ENCODE results near the gene FMNL2.

Gene FMNL2

GRCh38 chr2:152402780-152403759 is 68.1 kb downstream of the FMNL2 start:
- no peak for DNase-seq (ENCODE audit: low read depth in 2 of 2)

GRCh38 chr2:152405206-152406118 is 70.5 kb downstream of the FMNL2 start:
- no peak for DNase-seq (ENCODE audit: low read depth in 2 of 2)

- no peak for DNase-seq (ENCODE audit: low read depth in 2 of 2)
Measured at GRCh38 chr2:152406119-152406835, 71.3 kb downstream of the FMNL2 start.

GRCh38 chr2:152406836-152407161 is 71.8 kb downstream of the FMNL2 start:
- DNase-seq (ENCODE audit: low read depth in 2 of 2) = no peak

- no peak for DNase-seq (ENCODE audit: low read depth in 2 of 2)
Measured at GRCh38 chr2:152407204-152407721, 72.3 kb downstream of the FMNL2 start.

GRCh38 chr2:152407806-152408205 is 72.8 kb downstream of the FMNL2 start:
- no peak for DNase-seq (ENCODE audit: low read depth in 2 of 2)

GRCh38 chr2:152408254-152408653 is 73.3 kb downstream of the FMNL2 start:
- no peak for DNase-seq (ENCODE audit: low read depth in 2 of 2)

GRCh38 chr2:152409386-152410164 is 74.6 kb downstream of the FMNL2 start:
- DNase-seq (ENCODE audit: low read depth in 2 of 2) = no peak

GRCh38 chr2:152410165-152410597 is 75.2 kb downstream of the FMNL2 start:
- DNase-seq (ENCODE audit: low read depth in 2 of 2) = no peak

- no peak for DNase-seq (ENCODE audit: low read depth in 2 of 2)
Measured at GRCh38 chr2:152411154-152411553, 76.2 kb downstream of the FMNL2 start.

- no peak for DNase-seq (ENCODE audit: low read depth in 2 of 2)
Measured at GRCh38 chr2:152413228-152414030, 78.5 kb downstream of the FMNL2 start.

- DNase-seq (ENCODE audit: low read depth in 2 of 2) = peak in 1 of 2 donors; percentile 27
Measured at GRCh38 chr2:152415231-152415642, 80.3 kb downstream of the FMNL2 start.

- no peak for DNase-seq (ENCODE audit: low read depth in 2 of 2)
Measured at GRCh38 chr2:152415796-152416195, 80.8 kb downstream of the FMNL2 start.

GRCh38 chr2:152418688-152419087 is 83.7 kb downstream of the FMNL2 start:
- no peak for DNase-seq (ENCODE audit: low read depth in 2 of 2)

- DNase-seq (ENCODE audit: low read depth in 2 of 2) = no peak
Measured at GRCh38 chr2:152419944-152420343, 85.0 kb downstream of the FMNL2 start.

GRCh38 chr2:152420363-152420762 is 85.4 kb downstream of the FMNL2 start:
- DNase-seq (ENCODE audit: low read depth in 2 of 2) = no peak

GRCh38 chr2:152420936-152421335 is 86.0 kb downstream of the FMNL2 start:
- no peak for DNase-seq (ENCODE audit: low read depth in 2 of 2)

- DNase-seq (ENCODE audit: low read depth in 2 of 2) = no peak
Measured at GRCh38 chr2:152421521-152422370, 86.8 kb downstream of the FMNL2 start.

- DNase-seq (ENCODE audit: low read depth in 2 of 2) = no peak
Measured at GRCh38 chr2:152423684-152424083, 88.7 kb downstream of the FMNL2 start.

Measured in stimulated activated CD4-positive, alpha-beta T cell treated with anti-CD3 and anti-CD28 coated beads, Interleukin-4, amount 100 ng/mL, for 48 hours (primary cell).